ENCODE data around the gene ADAP1. TPM values are rescaled to one million over a fixed set of nuclear protein-coding genes. Genes with fewer than 3 reads are reported as not detected.

The ADAP1 gene
- total RNA-seq, 1 experiment from 2014 or later, result 31.2 TPM

DNA sequence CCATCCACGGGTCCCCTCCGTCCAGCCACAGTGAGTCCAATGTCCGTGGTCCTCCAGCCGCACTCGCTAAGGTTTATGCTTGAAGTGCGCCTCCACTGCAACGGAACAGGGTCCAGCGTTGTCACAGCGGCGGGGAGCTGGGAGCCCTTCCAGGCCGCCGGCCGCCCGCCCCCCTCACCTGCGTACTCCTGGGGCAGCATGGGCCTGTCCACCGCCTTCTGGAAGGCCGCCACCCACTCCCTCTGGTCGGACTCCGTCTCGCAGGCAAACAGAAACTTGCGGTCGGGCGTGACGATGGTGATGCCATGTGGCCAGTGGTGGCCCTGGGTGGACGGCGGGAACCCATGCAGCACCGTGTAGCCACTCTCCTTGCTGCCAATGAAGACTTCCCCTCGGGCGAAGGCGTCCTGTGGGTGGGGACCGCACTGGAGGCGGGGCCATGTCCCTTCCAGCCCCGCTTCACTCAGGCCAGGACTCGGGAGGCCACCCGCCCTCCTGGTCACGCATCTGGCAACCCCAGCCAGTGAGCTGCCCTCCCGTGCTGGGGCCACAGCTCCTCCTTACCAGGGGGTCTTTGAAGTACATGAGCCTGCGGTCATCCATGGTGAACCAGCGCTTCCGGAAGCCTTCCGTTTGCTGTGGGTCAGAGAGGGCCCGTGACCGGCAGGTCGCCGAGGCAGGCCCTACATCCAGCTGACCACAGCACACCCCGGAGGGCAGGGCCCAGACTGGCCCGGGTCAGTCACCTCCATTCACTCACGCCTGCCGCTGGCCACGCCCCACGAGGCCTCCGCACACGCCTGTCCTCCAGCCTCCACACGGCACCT, 55.4 kb downstream of the ADAP1 start:
- TF ChIP-seq EZH2phosphoT487 (IDR thresholded peaks at IDR 0.05; ENCODE audit: borderline replicate concordance, low read length) (no peak), EZH2 (IDR thresholded peaks at IDR 0.05; ENCODE audit: low read length, unreplicated experiment) (no peak)
- no peaks in the 10 kb centered on the region; the same call in 1 of the 2 replicates for H3K4me1 ChIP-seq (ENCODE audit: insufficient read depth, low read length)
- no peaks in the 10 kb centered on the region for H3F3A ChIP-seq (ENCODE audit: low read length, unreplicated experiment)
- no peaks in the 10 kb centered on the region for H3K79me2 ChIP-seq (ENCODE audit: low read length)
- no peak overlapping the region for H2AFZ ChIP-seq (ENCODE audit: low read length)
- DNase-seq, result no peak
- no TSS peak for BruUV-seq (replicated peaks)
- no peak for ATAC-seq
- H3K9ac ChIP-seq (ENCODE audit: low read length), result no peak overlapping the region
- intact Hi-C loops (cut with micrococcal nuclease), result no loop called here
- H3K27me3 ChIP-seq (ENCODE audit: low read length), result no peaks in the 10 kb centered on the region
- no peak overlapping the region for H3K27ac ChIP-seq (ENCODE audit: low read length)
- no peaks in the 10 kb centered on the region for H3K9me2 ChIP-seq (replicated peaks; ENCODE audit: low read length)
- no peak overlapping the region for H3K4me2 ChIP-seq (ENCODE audit: low read length)
- CTCF ChIA-PET, result no interaction called here
- no peak overlapping the region for H3K4me3 ChIP-seq (ENCODE audit: low read length)
- H4K20me1 ChIP-seq (ENCODE audit: low read length), result no peaks in the 10 kb centered on the region
- no peaks in the 10 kb centered on the region for H3K9me3 ChIP-seq (ENCODE audit: low read length)
- H3K36me3 ChIP-seq (ENCODE audit: low read depth, low read length), result no peaks in the 10 kb centered on the region; the same call in 1 of the 2 replicates
- POLR2A ChIA-PET (ENCODE audit: unreplicated experiment), result no interaction called here

DNA sequence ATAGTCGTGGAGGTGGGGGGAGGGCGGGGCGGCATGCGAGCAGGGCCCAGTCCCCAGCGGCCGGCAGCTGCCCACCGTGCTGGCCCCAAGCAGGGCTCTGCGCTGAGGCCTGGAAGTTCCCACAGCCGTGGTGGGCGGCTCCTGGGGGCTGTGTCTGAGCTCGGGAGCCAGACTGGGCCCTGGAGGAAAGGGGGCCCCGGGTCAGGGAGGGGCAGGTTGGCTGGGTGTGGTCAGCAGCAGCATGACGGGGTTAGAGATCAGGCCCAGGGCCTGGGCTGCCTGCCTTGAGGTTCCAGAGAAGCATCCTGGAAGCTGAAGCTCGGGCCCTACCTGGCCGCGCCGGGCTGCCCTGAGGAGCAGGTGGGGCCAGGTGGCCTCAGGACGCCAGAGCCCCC, 56.0 kb downstream of the ADAP1 start:
- H3F3A ChIP-seq (ENCODE audit: low read length, unreplicated experiment), result no peaks in the 10 kb centered on the region
- DNase-seq (no peak), ATAC-seq (no peak)
- H3K9me3 ChIP-seq (ENCODE audit: low read length), result no peaks in the 10 kb centered on the region
- H2AFZ ChIP-seq (ENCODE audit: low read length), result no peak overlapping the region
- H4K20me1 ChIP-seq (ENCODE audit: low read length), result no peaks in the 10 kb centered on the region
- H3K27me3 ChIP-seq (ENCODE audit: low read length), result no peaks in the 10 kb centered on the region
- no peaks in the 10 kb centered on the region; the same call in 1 of the 2 replicates for H3K4me1 ChIP-seq (ENCODE audit: insufficient read depth, low read length)
- no TSS peak for BruUV-seq (replicated peaks)
- TF ChIP-seq CTCF (conservative IDR thresholded peaks at IDR 0.05; ENCODE audit: low read depth, low read length) (no peak), EZH2 (IDR thresholded peaks at IDR 0.05; ENCODE audit: low read length, unreplicated experiment) (no peak), EZH2phosphoT487 (IDR thresholded peaks at IDR 0.05; ENCODE audit: borderline replicate concordance, low read length) (no peak)
- POLR2A ChIA-PET (ENCODE audit: unreplicated experiment), result no interaction called here
- no peak overlapping the region for H3K4me3 ChIP-seq (ENCODE audit: low read length)
- CTCF ChIA-PET, result no interaction called here
- H3K27ac ChIP-seq (ENCODE audit: low read length), result no peak overlapping the region
- intact Hi-C loops (cut with micrococcal nuclease), result no loop called here
- no peak overlapping the region for H3K9ac ChIP-seq (ENCODE audit: low read length)
- H3K79me2 ChIP-seq (ENCODE audit: low read length), result no peaks in the 10 kb centered on the region
- H3K4me2 ChIP-seq (ENCODE audit: low read length), result no peak overlapping the region
- H3K36me3 ChIP-seq (ENCODE audit: low read depth, low read length), result no peaks in the 10 kb centered on the region; the same call in 1 of the 2 replicates
- no peaks in the 10 kb centered on the region for H3K9me2 ChIP-seq (replicated peaks; ENCODE audit: low read length)

GRCh38 chr7:897771-898376, 56.6 kb downstream of the ADAP1 start:
- Histone ChIP-seq H4K20me1 (ENCODE audit: low read length) (no peaks in the 10 kb centered on the region), H3K9ac (ENCODE audit: low read length) (no peak overlapping the region), H3K4me1 (ENCODE audit: insufficient read depth, low read length) (no peaks in the 10 kb centered on the region; the same call in 1 of the 2 replicates), H3K9me3 (ENCODE audit: low read length) (no peaks in the 10 kb centered on the region), H3K36me3 (ENCODE audit: low read depth, low read length) (no peaks in the 10 kb centered on the region; the same call in 1 of the 2 replicates), H3K4me2 (ENCODE audit: low read length) (no peak overlapping the region), H3F3A (ENCODE audit: low read length, unreplicated experiment) (no peaks in the 10 kb centered on the region), H3K79me2 (ENCODE audit: low read length) (no peaks in the 10 kb centered on the region), H3K27me3 (ENCODE audit: low read length) (no peaks in the 10 kb centered on the region), H3K27ac (ENCODE audit: low read length) (no peak overlapping the region), H3K9me2 (replicated peaks; ENCODE audit: low read length) (no peaks in the 10 kb centered on the region), H2AFZ (ENCODE audit: low read length) (no peak overlapping the region), H3K4me3 (ENCODE audit: low read length) (no peak overlapping the region)
- ATAC-seq (no peak), DNase-seq (no peak)
- ChIA-PET CTCF (no interaction called here), POLR2A (ENCODE audit: unreplicated experiment) (no interaction called here)
- intact Hi-C loops (cut with micrococcal nuclease), result no loop called here
- no TSS peak for BruUV-seq (replicated peaks)
- no peak for TF ChIP-seq EZH2 (IDR thresholded peaks at IDR 0.05; ENCODE audit: low read length, unreplicated experiment)
- TF ChIP-seq CTCF (conservative IDR thresholded peaks at IDR 0.05; ENCODE audit: low read depth, low read length), result no peak
- no peak for TF ChIP-seq EZH2phosphoT487 (IDR thresholded peaks at IDR 0.05; ENCODE audit: borderline replicate concordance, low read length)

Data from PC-3 (cell line).